Small intestine (tissue), 7 donors: ENCODE data around the gene MEGF6. TPM values are rescaled to one million over a fixed set of nuclear protein-coding genes. Genes with fewer than 3 reads are reported as not detected.

Experiments used
- DNase-seq, 2 donors: peaks; one replicate each; pipeline versions ENCODE4 v3.0.0 to v3.0.0-alpha.2; 2013
- FAIRE-seq: peaks from 2 replicates; lab custom pipeline; 2012; peaks lifted over from hg19 to GRCh38; lab: Jason Lieb, UNC
- H3K27ac ChIP-seq, 3 donors: one replicate each; pipeline ENCODE4 v1.5.1; 2013; ENCODE audit warnings: low read length in 2 of 3, mild to moderate bottlenecking in 2 of 3, control low read depth in 1 of 3, inconsistent platforms in 1 of 3, low read depth in 1 of 3, moderate library complexity in 1 of 3
- H3K27me3 ChIP-seq, 3 donors: one replicate each; pipeline ENCODE4 v1.6.1; 2013; ENCODE audit warnings: low read length in 3 of 3, inconsistent platforms in 1 of 3; ENCODE audit not compliant: control insufficient read depth in 3 of 3, insufficient read depth in 3 of 3
- H3K36me3 ChIP-seq, 3 donors: one replicate each; pipeline ENCODE4 v1.6.1; 2013; ENCODE audit warnings: low read length in 3 of 3, inconsistent platforms in 1 of 3, low read depth in 1 of 3, mild to moderate bottlenecking in 1 of 3, moderate library complexity in 1 of 3; ENCODE audit not compliant: control insufficient read depth in 3 of 3, insufficient read depth in 2 of 3
- H3K4me1 ChIP-seq, 3 donors: one replicate each; pipeline ENCODE4 v1.6.1; 2013; ENCODE audit warnings: low read length in 2 of 3, inconsistent platforms in 1 of 3, low read depth in 1 of 3, mild to moderate bottlenecking in 1 of 3, moderate library complexity in 1 of 3; ENCODE audit not compliant: control insufficient read depth in 3 of 3, insufficient read depth in 2 of 3
- H3K4me3 ChIP-seq, 3 donors: one replicate each; pipeline ENCODE4 v1.5.1; 2013; ENCODE audit warnings: low read length in 3 of 3, control low read depth in 1 of 3, inconsistent platforms in 1 of 3, low read depth in 1 of 3, mild to moderate bottlenecking in 1 of 3, moderate library complexity in 1 of 3
- H3K9me3 ChIP-seq, 2 donors: one replicate each; pipeline ENCODE4 v1.6.1; 2013; ENCODE audit warnings: low read depth in 1 of 2, low read length in 1 of 2; ENCODE audit not compliant: control insufficient read depth in 2 of 2, insufficient read depth in 1 of 2
- WGBS, 3 donors: extraction: QIAGEN DNeasy Blood & Tissue Kit; methylation state at CpG; one replicate each; pipeline ENCODE4 v1.1.7; 2013; 5-methylcytosine and 5-hydroxymethylcytosine counted together
- polyA plus RNA-seq, 4 donors: library from polyadenylated mRNA; stranded (reverse) in 3 of 4; unstranded in 1 of 4; fragments of 200-250 nt in 3 of 4; fragments of 120-200 nt in 1 of 4; gene quantifications; one replicate each; pipeline versions ENCODE4 v1.2.1 to v1.2.3, GENCODE V29; 2013
- donor health status: healthy with polysubstance abuse.
- donor health status: control.
- donor health status: control.
- donor health status: Bipolar disorder and iron deficiency.
- donor health status: healthy.

The MEGF6 gene
- polyA plus RNA-seq, 4 donors, result 0.45 to 5.8 (median 3.7) TPM

GRCh38 chr1:3566951-3567804 lies 44.1 kb downstream of the MEGF6 start:
- DNase-seq, result no peak
- 89 to 93% (median 93%) methylated on average over 31 to 32 of the region's 32 CpGs for WGBS, 3 donors
- no peak for FAIRE-seq
- no peaks in the 10 kb centered on the region for H3K36me3 ChIP-seq
- H3K4me3 ChIP-seq, result no peak overlapping the region
- no peaks in the 10 kb centered on the region for H3K9me3 ChIP-seq
- no peaks in the 10 kb centered on the region for H3K4me1 ChIP-seq
- no peak overlapping the region for H3K27ac ChIP-seq
- no peaks in the 10 kb centered on the region for H3K27me3 ChIP-seq

GRCh38 chr1:3566003-3566885 lies 45.1 kb downstream of the MEGF6 start:
- no peak for DNase-seq
- no peak overlapping the region for H3K27ac ChIP-seq
- no peak overlapping the region for H3K4me3 ChIP-seq
- WGBS, 3 donors, result 79 to 86% (median 82%) methylated on average over 26 to 27 of the region's 27 CpGs
- no peaks in the 10 kb centered on the region for H3K4me1 ChIP-seq
- no peaks in the 10 kb centered on the region for H3K27me3 ChIP-seq
- H3K9me3 ChIP-seq, result no peaks in the 10 kb centered on the region
- no peaks in the 10 kb centered on the region for H3K36me3 ChIP-seq
- FAIRE-seq, result no peak

GRCh38 chr1:3564921-3565831 lies 46.1 kb downstream of the MEGF6 start:
- Histone ChIP-seq H3K4me3 (no peak overlapping the region), H3K4me1 (no peaks in the 10 kb centered on the region), H3K27me3 (no peaks in the 10 kb centered on the region), H3K27ac (no peak overlapping the region), H3K36me3 (no peaks in the 10 kb centered on the region), H3K9me3 (no peaks in the 10 kb centered on the region)
- WGBS, 3 donors, result 60 to 68% (median 61%) methylated on average over 27 to 29 of the region's 29 CpGs
- DNase-seq, result peak in 1 of 2 donors; percentile 50
- FAIRE-seq, result no peak

GRCh38 chr1:3563610-3564009 lies 47.7 kb downstream of the MEGF6 start:
- H3K36me3 ChIP-seq, result no peaks in the 10 kb centered on the region
- WGBS, 3 donors, result 74 to 89% (median 78%) methylated on average over 10 of the region's 10 CpGs
- no peak overlapping the region for H3K27ac ChIP-seq
- no peaks in the 10 kb centered on the region for H3K27me3 ChIP-seq
- H3K9me3 ChIP-seq, result no peaks in the 10 kb centered on the region
- H3K4me3 ChIP-seq, result no peak overlapping the region
- no peaks in the 10 kb centered on the region for H3K4me1 ChIP-seq
- no peak for FAIRE-seq
- DNase-seq, result no peak

- Histone ChIP-seq H3K4me3 (no peak overlapping the region), H3K27me3 (no peaks in the 10 kb centered on the region), H3K27ac (no peak overlapping the region), H3K36me3 (no peaks in the 10 kb centered on the region), H3K4me1 (no peaks in the 10 kb centered on the region), H3K9me3 (no peaks in the 10 kb centered on the region)
- WGBS, 3 donors, result 72 to 90% (median 80%) methylated on average over 12 of the region's 12 CpGs
- DNase-seq, result no peak
- FAIRE-seq, result no peak
These were observed 48.2 kb downstream of the MEGF6 start for GRCh38 chr1:3563125-3563524.

GRCh38 chr1:3562712-3563111 lies 48.6 kb downstream of the MEGF6 start:
- DNase-seq (no peak), FAIRE-seq (no peak)
- Histone ChIP-seq H3K9me3 (no peaks in the 10 kb centered on the region), H3K27me3 (no peaks in the 10 kb centered on the region), H3K36me3 (no peaks in the 10 kb centered on the region), H3K4me3 (no peak overlapping the region), H3K4me1 (no peaks in the 10 kb centered on the region), H3K27ac (no peak overlapping the region)
- WGBS, 3 donors, result 67 to 89% (median 82%) methylated on average over 7 to 8 of the region's 8 CpGs

- FAIRE-seq, result no peak
- no peaks in the 10 kb centered on the region for H3K4me1 ChIP-seq
- H3K9me3 ChIP-seq, result no peaks in the 10 kb centered on the region
- 63 to 73% (median 63%) methylated on average over 13 of the region's 13 CpGs for WGBS, 3 donors
- no peak overlapping the region for H3K4me3 ChIP-seq
- H3K27ac ChIP-seq, result no peak overlapping the region
- no peaks in the 10 kb centered on the region for H3K27me3 ChIP-seq
- no peaks in the 10 kb centered on the region for H3K36me3 ChIP-seq
- no peak for DNase-seq
These were observed 49.6 kb downstream of the MEGF6 start for GRCh38 chr1:3561702-3562101.

GRCh38 chr1:3560981-3561380 lies 50.3 kb downstream of the MEGF6 start:
- H3K27me3 ChIP-seq, result no peaks in the 10 kb centered on the region

More at GRCh38 chr1:3560981-3561380, 50.3 kb downstream of the MEGF6 start:
- Histone ChIP-seq H3K4me1 (no peaks in the 10 kb centered on the region), H3K27ac (no peak overlapping the region), H3K9me3 (no peaks in the 10 kb centered on the region), H3K4me3 (no peak overlapping the region), H3K36me3 (no peaks in the 10 kb centered on the region)
- WGBS, 3 donors, result 73 to 85% (median 81%) methylated on average over 7 to 9 of the region's 9 CpGs
- FAIRE-seq (no peak), DNase-seq (no peak)
